CD1c-positive myeloid dendritic cell (primary cell): Measurements from ENCODE around the gene THUMPD3.
A peak's percentile ranks its signal among the peaks of the same experiment; 100 is the strongest.

Experiments used
- DNase-seq: peaks from one replicate; pipeline ENCODE4 v3.0.0-alpha.2; 2016; ENCODE audit errors: extremely low spot score

The THUMPD3 gene, protein sequence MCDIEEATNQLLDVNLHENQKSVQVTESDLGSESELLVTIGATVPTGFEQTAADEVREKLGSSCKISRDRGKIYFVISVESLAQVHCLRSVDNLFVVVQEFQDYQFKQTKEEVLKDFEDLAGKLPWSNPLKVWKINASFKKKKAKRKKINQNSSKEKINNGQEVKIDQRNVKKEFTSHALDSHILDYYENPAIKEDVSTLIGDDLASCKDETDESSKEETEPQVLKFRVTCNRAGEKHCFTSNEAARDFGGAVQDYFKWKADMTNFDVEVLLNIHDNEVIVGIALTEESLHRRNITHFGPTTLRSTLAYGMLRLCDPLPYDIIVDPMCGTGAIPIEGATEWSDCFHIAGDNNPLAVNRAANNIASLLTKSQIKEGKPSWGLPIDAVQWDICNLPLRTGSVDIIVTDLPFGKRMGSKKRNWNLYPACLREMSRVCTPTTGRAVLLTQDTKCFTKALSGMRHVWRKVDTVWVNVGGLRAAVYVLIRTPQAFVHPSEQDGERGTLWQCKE

DNA sequence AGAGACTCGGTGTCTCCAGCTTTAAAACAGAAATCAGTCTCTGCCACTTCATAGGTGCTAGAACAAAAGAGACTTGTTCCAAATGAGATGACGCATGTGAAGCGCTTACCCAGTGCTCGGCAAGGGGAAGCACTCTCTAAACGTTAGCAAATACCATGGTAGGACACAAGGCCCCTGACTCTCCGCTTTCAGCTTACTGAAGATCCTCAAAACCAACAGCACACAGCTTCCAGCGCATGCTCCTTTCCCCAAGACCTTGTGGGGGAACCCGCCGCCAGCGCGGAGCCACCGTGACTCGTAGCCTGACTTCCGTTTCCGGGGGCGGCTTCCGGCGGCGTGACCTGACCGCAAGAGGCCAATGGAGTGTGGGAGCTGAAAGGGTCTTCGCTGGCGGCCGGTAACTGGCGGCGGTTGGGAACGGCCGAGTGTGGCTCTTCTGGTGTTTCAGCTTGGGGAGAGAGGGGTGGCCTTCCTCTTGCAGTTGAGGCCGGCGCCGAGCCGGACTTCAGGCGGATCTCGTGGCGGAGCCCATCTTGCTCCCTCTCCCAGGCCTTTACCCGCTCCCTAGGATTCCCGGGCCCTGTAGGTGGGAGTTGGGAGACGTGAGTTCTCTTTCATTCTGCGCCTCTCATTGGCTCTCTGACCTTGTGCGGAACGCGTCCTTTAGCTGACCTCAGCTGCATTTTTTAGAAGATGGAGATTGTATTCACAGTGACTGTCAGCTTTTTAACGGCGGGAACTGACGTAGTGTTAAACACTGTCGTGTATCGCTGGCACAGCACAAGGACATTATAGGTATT, at the start of gene THUMPD3:
Gene THUMPD3, plus strand, starts transcription at position 324 of the 800 bp plus-strand sequence. CDS start 2,015 bp downstream, outside the sequence.
- peak; percentile 97 for DNase-seq

DNA sequence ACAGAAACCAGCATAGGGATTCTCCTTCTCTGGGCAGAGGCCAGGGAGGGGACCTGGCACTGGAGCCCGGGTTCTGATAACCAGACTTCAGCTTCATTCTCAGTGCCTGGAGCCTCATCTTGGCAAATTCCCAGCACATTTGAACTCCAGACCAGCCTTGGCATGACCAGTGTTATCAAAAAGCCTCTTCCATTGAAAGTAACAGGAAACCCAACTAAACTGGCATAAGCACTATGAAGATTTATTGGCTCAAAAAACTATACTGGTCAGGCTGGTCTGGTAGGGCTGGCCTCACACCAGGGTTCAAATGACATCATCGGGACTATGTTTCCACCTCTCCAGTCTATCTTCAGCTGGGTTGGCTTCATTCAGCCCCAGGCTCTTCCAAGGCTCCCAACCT, 48.1 kb upstream of the THUMPD3 start:
- no peak for DNase-seq

GRCh38 chr3:9316881-9317361, 45.9 kb upstream of the THUMPD3 start:
- no peak for DNase-seq

- DNase-seq: no peak
These were observed 40.1 kb upstream of the THUMPD3 start for GRCh38 chr3:9322780-9323179.

DNA sequence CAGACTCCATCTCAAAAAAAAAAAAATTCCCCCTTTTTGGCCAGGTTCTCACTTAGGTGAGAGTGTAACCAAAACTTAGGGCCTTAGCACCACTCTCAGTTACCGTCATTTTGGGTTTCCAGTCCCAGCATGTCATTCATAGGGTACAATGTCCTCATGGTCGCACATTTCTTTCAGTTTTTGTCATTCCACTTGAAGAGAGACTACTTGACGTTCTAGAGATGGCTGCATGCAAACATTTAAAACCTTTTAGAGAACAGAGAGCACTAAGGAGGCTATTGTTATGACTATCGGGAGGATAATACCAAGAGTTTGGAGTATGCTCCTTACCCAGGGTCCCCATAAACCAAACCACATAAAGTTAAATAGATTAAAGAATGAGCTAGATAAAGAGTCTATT, 37.9 kb upstream of the THUMPD3 start:
- no peak for DNase-seq

DNA sequence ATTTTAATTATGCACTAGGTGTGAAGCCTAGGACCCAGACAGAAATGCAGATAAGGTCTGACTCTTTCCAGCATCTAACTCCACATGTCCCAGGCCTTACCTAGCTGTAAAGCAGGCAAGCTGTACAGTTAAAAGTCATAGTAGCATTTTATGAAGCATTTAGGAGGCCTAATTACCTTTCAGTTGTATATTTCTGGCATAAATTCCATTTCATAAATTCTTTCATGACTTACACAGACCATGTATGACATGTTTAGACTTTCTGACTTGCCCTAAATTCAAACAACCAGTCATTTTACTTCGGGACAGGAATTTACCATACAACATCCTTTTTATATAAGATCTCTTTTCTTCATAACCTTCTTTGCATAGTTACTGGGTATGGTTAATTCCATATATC, 35.3 kb upstream of the THUMPD3 start:
- DNase-seq: no peak

- no peak for DNase-seq
These were observed 32.6 kb upstream of the THUMPD3 start for GRCh38 chr3:9330166-9330703.

GRCh38 chr3:9331171-9331570, 31.7 kb upstream of the THUMPD3 start:
- no peak for DNase-seq

DNA sequence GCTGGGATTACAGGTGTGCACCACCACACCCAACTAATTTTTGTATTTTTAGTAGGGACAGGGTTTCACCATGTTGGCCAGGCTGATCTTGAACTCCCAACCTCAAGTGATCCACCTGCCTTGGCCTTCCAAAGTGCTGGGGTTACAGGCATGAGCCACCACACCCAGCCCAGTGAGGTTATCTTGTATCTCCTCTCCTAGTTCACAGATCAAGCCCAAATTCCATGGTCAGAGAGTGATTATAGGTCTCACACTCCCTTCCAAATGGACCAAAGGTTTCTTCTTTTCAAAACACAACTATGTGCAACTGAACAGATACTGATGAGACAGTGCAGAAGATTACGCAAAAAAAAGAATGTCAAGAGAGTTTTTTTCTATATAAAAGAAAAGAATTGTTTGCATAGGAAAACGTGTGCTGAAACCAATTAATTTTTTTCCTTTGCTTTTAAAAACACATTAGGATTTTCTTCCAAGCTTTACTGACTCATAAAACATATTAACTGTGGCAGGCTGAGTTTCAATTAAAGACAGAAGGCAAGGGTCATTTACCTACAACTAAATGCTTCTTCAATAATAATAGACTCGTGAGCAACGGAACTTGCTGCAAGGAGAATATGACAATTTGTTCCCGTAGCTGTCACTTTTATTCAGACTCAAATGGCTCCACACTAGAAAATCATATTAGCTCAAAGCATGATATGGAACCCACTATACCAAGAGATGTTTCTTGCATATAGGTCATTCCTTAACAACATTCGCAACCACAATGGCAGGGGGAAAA, 30.4 kb upstream of the THUMPD3 start:
- DNase-seq: no peak

- DNase-seq: no peak
These were observed 22.9 kb upstream of the THUMPD3 start for GRCh38 chr3:9339761-9340471.

DNA sequence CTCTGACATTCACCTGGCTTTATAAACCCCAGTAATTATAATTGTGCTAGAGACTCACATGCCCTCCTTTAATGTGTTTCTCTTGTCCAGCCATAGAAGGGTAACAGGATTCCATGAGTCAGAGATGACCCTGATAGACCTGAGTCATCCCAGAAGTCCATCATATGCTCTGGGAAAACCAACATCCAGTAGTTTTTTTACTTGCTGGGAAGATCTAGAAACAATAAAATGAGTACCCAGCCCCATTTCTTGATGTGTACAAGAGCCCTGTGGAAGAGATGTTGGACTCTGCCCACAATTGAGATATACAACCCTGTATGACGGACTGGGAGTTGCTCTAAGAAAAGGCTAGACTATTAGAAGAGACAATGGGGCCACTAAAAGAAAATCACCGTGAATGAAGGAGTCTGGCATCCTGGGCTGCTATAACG, 22.4 kb upstream of the THUMPD3 start:
- DNase-seq: no peak

DNA sequence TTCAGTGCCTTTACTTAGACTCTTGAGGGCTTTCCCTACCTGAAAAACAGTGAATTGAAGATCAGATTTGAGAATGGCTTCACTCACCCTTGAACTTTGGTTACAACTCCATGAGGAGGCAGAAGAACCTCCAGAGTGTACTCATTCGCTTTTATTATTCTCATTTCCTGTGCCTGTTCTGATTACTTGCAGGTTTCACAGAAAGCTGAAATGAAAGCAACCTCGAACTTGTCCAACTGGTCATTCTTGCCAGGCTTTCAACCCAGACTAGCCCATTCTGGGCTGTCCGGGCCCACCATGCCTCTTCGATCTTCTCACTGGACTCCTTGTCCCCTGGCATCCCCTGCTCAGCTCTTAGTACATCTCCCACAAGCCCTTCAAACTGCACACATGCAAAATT, 20.2 kb upstream of the THUMPD3 start:
- DNase-seq: no peak

- no peak for DNase-seq
These were observed 19.7 kb upstream of the THUMPD3 start for GRCh38 chr3:9343115-9343514.

GRCh38 chr3:9345041-9345440, 17.8 kb upstream of the THUMPD3 start:
- DNase-seq: no peak

GRCh38 chr3:9346141-9346540, 16.7 kb upstream of the THUMPD3 start:
- no peak for DNase-seq

DNA sequence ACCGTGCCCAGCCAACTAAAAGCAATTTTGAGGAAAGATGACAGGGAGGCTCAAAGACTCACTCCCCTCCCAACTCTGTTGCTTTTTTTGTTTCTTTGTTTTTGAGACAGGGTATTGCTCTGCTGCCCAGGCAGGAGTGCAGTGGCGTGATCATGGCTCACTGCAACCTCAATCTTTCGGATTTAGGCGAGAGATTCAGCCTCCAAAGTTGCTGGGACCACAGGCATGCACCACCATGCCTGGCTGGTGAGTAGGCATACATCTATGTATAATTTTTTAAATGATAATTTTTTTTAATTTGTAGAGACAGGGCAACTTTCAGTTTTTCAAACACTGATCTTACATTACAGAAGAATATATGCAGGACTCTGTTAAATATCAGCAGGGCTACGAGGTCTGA, 15.8 kb upstream of the THUMPD3 start:
- DNase-seq: no peak

- no peak for DNase-seq
These were observed 15.0 kb upstream of the THUMPD3 start for GRCh38 chr3:9347887-9348286.

- DNase-seq: no peak
These were observed 13.3 kb upstream of the THUMPD3 start for GRCh38 chr3:9349321-9350117.

GRCh38 chr3:9351709-9352126, 11.1 kb upstream of the THUMPD3 start:
- no peak for DNase-seq
